AG04449 (cell line): ENCODE measurements around the gene ERC2.
A peak's percentile ranks its signal among the peaks of the same experiment; 100 is the strongest.

ENCODE experiments used
- CTCF ChIA-PET: fragments of 350-600 bp; formaldehyde crosslinking; extraction: SDS; loops from one replicate; lab custom pipeline; 2021; ENCODE audit warnings: antibody characterized with exemption; lab: Yijun Ruan, JAX
- POLR2A ChIA-PET: fragments of 400-600, 350-600 bp; formaldehyde crosslinking; extraction: SDS; loops from one replicate; lab custom pipeline; 2020; ENCODE audit warnings: antibody characterized with exemption, inconsistent platforms; lab: Yijun Ruan, JAX
- DNase-seq: peaks from one replicate; pipeline ENCODE4 v3.0.0-alpha.2; 2010; ENCODE audit warnings: low read depth, low spot score
- H3K4me3 ChIP-seq: 2 replicates; pipeline ENCODE4 v1.5.1; 2011; ENCODE audit warnings: low read depth, mild to moderate bottlenecking, control low read depth, low read length
- CTCF ChIP-seq: IDR thresholded peaks from one replicate; pipeline ENCODE4 v1.5.1; 2011; ENCODE audit warnings: mild to moderate bottlenecking, moderate library complexity, low read length, control low read depth, inconsistent platforms; ENCODE audit not compliant: insufficient read depth; ENCODE audit errors: missing control alignments

The ERC2 gene

DNA sequence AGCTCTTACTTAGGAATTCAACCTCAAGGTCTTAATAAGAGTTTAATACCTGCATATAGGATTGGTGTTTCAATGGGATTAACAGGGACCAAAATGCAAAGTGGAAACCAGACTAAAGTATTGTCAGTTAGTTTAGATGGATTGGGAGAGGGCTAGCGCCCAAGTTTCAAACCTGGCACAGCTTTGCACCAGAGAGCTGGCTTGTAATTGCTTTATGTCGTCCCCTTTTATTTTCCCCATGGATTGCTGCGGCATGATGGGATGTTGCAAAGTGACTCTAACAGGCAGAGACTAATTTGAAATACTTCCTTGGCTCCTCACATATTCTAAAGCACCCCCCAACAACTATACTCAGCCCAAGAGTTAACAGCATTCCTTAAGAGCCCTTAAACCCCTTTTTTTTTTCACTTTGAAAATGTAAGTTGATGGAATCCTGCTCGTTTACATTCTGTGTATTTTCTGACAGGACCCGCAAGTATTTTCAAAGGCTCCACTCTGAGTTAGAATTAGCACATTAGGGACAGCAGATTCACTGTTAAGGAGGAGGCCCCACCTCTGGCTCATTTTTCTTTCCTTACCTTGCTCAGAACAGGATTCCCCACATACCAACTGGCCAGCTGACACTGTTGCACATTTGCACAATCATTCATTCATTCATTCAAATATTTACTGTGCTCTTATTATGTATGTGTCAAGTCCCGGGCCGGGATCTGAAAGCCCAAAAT, 214.2 kb downstream of the ERC2 start:
- no peak for DNase-seq
- H3K4me3 ChIP-seq, result no peak overlapping the region
- no peak for TF ChIP-seq CTCF
- POLR2A ChIA-PET, result no interaction called here
- CTCF ChIA-PET, result interaction anchor here (0.7 to 5.3 kb wide), 7 partner anchors 9 to 770 kb away, joined by 3 to 43 read pairs (median 3); no protein-coding TSS in a partner anchor

- CTCF ChIA-PET, result interaction anchor here (0.8 to 5.3 kb wide), 26 partner anchors 9 to 1822 kb away, joined by 3 to 43 read pairs (median 4); no protein-coding TSS in a partner anchor
- peak; percentile 58 for TF ChIP-seq CTCF
- H3K4me3 ChIP-seq, result no peak overlapping the region
- DNase-seq, result no peak
- POLR2A ChIA-PET, result interaction anchor here (0.7 kb wide), 1 partner anchor 764 kb away, joined by 4 read pairs; the partner anchor contains the start of gene WNT5A
These were observed 216.8 kb downstream of the ERC2 start for GRCh38 chr3:56251343-56251945.

GRCh38 chr3:56248021-56248420, 220.2 kb downstream of the ERC2 start:
- H3K4me3 ChIP-seq, result no peak overlapping the region
- no peak for TF ChIP-seq CTCF
- no peak for DNase-seq
- CTCF ChIA-PET, result no interaction called here
- POLR2A ChIA-PET, result no interaction called here

DNA sequence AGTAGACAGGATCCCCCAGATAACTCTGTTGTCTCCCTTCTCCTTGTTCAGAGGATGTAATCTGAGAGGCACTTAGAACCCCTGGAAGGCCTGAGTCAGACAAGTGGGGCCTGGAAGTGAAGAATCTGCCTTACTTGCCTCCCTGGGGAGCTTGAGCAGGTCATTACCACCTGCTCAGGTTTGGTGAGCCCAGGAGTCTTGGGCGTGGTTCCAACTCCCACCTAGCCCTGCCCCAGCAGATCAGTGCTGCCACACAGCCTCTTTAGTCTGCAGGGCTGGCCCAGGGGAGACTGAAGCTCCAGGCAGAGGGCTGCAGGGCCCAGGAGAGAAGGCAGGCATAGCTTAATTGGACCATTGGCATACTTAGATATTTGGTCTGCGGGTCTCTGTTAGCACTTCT, 230.0 kb downstream of the ERC2 start:
- no peak overlapping the region for H3K4me3 ChIP-seq
- no peak for TF ChIP-seq CTCF
- CTCF ChIA-PET, result no interaction called here
- POLR2A ChIA-PET, result no interaction called here
- DNase-seq, result no peak

GRCh38 chr3:56233742-56234141, 234.5 kb downstream of the ERC2 start:
- no peak overlapping the region for H3K4me3 ChIP-seq
- no peak for TF ChIP-seq CTCF
- ChIA-PET CTCF (no interaction called here), POLR2A (no interaction called here)
- DNase-seq, result no peak

GRCh38 chr3:56229311-56229710, 239.0 kb downstream of the ERC2 start:
- CTCF ChIA-PET, result no interaction called here
- no peak for DNase-seq
- TF ChIP-seq CTCF, result no peak
- POLR2A ChIA-PET, result no interaction called here
- H3K4me3 ChIP-seq, result no peak overlapping the region
